ENCODE data around the gene SERINC4.

The SERINC4 gene

DNA sequence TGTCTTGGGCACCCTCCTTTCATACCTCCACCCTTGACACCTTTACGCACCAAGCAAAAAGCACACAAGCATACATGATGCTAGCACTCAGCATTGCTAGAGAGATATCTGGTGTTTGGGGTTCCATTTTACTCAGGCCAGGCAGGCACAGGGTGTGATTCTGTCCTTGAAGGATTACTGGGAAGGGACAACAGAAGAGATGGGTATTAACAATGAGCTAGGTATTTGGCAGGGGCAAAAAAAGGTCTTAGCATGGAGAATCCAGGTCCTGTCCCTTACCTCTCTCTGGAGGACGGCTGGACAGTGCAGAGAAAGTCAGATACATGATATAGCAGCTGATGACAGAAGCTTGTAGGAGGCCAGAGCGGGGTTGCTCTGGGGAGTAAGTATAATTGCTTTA is 3.5 kb downstream of the SERINC4 start:
- no peak for DNase-seq (ENCODE audit: low spot score)

DNA sequence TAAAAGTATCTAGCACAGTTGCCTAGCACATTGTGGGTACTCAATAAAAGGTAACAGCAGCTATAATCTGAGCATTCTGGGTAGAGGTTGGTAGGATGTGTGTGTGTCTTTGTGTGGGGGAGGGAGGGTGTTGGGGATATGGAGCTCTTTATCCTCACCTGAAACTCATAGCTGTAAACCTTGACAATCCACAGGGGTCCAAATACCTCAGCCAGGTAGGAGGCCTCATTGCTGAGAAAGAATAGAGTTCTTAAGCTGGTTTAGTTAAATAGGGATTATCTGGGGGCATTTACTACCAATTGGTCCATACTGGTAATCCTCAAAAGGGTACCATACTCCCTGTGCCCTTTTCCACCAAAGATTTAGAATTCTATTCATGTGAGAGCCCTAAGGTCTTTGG is 4.0 kb downstream of the SERINC4 start:
- no peak for DNase-seq (ENCODE audit: low spot score)

DNA sequence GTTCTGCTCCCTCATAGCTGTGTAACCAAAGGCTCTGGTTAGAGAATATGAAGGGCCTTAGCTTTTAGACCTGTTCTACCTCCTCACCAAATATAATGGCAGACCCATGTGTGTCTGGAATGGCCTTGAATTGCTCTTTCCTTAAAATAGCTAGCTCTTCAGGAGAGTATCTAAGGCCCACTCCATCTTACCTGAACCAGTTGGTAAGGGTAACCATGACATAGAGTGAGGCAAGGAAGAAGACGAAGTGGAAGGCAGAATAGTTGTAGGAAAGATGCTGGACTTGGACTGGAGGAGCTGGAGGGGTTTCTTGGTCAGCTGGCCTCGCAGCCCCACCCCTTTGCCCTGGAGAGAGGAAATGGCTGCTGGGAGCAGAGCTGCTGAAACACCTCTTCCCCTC is 4.8 kb downstream of the SERINC4 start:
- no peak for DNase-seq (ENCODE audit: low spot score)

DNA sequence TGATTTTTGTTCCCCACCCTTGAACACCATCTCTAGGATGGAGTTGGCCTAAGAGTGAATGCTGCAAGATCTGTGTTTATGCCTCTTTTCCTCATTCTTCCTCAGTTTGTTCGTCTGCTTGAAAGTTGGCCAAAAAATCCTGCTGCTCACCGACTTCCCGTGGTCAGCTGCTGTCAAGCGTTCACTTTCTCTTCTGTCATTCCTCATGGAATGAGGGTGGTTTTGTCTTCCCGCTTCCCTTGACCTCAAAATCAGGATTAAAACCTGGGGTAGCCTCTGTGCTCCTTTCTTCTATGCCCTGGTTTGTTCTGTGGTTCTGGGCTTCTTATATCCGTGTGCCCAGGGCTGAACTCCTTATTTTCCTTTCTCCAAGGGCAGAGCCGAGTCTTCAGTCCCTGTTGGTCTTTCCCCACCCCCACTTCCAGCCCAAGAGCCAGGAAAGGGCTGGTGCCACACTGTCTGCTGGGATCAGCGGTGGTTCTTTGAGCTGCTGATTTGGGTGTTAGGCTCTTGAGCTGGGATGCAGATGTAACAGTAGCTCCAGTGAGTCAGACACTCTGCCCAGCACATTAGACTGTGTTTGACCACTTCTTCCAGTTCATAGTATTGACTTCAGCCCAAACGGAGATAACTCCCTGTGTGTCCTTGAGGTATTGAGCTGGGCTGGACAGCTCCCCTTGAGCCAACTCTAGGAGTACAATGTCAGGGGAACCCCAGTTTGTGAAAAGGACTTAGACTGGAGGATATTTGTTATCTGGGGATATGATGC is 5.6 kb downstream of the SERINC4 start:
- DNase-seq (ENCODE audit: low spot score), result no peak

DNA sequence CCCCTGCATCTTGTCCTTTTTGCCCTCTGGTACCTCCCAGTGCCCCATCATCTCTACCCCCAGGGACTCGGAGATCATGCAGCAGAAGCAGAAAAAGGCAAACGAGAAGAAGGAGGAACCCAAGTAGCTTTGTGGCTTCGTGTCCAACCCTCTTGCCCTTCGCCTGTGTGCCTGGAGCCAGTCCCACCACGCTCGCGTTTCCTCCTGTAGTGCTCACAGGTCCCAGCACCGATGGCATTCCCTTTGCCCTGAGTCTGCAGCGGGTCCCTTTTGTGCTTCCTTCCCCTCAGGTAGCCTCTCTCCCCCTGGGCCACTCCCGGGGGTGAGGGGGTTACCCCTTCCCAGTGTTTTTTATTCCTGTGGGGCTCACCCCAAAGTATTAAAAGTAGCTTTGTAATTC is 6.4 kb downstream of the SERINC4 start:
- no peak for DNase-seq (ENCODE audit: low spot score)

DNA sequence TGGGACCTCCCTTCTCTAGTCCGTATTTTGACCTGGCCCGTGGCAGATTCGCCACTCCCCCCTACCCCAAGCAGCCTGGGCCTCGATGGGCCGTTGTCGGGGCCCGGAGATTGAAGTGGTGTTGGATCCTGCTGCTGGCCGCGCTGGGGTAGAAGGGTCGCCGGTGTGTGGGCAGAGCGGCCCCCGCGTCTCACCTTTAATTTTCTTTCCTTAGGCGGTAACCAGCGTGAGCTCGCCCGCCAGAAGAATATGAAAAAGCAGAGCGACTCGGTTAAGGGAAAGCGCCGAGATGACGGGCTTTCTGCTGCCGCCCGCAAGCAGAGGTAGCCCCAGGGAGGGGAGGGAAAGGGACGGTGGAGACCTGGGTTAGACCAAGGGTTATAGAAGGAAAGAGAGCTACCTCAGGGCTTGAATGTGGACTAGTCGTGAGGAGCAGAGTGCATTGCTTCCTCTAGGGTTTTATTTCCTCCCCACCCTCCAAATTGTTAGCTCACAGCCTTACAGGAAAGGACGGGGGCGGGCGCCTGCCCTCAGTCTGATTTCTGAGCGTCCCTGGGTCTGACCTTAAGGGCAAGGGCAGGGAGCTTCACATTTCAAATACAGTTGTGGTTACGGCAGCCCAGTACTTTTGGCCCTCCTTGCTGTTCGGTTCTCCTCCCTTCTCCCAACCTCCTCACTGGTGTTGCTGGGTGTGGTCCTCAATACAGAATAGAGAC is 7.1 kb downstream of the SERINC4 start:
- peak; percentile 32 for DNase-seq (ENCODE audit: low spot score)

DNA sequence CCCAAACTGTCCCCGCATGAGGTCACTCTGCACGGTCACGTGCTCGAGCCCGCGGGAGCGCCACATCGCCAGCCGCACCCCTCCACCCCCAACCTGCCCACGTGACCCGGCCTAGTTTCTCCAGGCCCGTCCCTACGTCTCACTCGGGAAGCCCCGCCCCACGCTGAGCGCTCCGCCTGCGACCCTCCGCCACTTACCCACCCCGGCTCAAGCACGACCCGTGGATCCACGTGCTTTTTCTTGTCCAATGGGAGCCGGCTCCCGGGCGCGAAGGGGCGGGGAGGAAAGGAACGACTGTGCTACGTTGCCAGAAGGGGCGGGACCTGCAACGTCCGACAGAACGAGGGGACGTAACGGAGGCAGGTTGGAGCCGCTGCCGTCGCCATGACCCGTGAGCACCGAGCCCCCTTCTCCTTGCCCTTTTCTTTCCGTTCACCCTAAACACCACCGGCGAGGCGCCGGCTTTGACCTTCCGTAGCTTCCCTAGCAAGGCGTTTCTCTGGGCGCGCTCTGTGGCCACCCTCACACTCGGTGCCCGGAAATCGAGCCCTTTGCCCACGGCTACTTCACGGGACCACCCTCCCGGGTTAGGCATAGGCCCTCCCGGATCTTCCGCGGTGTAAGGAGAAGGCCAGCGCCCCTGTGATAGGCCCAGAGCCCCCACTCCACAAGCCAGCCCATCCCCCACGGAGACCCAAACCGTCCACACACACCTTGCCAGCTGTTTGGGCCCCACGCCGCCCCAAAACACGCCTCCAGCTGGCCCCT is 7.8 kb downstream of the SERINC4 start, which contains the start of gene SERF2:
SERF2 (plus strand) TSS at position 328 of the 768 bp plus-strand sequence; CDS start at position 385, 57 bp downstream.
- DNase-seq (ENCODE audit: low spot score), result peak; percentile 100

DNA sequence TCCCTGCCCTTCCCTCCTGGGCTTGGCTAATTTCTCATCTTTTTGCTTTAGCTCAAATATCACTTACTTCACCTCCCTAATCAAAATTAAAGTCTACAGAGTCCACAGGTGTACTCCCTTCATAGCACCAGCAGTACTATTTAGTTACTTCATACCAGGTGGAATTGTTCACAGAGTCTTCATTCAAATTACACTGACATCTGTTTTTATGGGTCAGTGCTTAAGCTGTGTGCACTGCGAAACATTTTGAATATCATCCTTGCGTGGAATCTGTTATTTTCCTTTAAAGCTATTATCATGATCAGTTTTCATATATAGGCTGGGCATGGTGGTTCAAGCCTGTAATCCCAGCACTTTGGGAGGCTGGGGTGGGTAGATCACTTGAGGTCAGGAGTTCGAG is 10.6 kb downstream of the SERINC4 start:
- DNase-seq (ENCODE audit: low spot score), result no peak

DNA sequence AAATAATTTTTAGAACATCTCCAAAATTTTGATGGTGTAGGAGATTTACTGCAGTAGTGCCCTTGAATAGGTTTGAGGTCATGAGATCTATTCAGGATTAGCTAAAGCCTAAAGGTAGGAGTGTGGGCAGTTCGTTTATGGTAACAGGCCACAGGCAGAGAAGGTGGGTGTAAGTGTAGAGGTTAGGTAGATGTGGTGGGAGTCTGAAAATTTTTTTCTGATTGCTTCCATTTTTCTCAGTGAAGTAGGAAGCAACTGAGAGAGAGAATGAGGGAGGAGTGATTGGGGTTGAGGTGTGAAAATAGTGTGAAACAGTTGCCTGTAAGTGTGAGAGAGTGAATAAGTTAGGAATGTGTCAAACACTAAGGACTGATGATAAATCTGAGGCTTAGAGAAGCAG is 21.0 kb downstream of the SERINC4 start:
- DNase-seq (ENCODE audit: low spot score), result no peak

DNA sequence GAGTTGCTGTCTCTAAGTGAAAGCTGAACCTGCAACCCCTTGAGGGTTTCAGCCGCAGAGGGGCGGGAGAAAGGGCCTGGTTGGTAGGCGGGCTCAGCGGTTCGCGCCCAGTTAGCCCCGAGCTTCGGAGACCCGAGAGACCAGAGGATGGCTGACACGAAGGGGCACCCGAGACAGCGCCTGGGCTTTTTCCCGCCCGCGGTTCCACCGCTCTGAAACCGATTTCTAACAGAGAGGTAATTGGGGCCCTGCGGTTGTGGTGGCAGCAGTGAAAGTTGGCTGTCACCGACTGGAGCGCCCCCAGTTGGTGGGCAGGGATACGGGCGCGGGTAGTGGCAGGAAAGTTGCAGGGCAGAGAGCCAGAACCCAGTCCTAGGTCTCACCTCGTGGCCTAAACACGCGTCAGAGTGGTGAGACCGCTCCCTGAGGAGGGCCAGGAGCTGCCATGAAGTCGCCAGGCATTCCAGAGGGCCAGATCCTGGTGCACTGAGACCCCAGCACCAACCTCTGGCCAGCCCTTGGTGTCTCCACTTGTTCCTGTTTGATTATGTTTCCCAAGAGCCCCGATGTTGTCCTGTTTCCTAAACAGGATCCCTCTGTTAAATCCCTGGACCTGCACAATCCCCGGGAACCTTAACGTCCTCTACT is 22.6 kb downstream of the SERINC4 start:
- DNase-seq (ENCODE audit: low spot score), result peak; percentile 80

DNA sequence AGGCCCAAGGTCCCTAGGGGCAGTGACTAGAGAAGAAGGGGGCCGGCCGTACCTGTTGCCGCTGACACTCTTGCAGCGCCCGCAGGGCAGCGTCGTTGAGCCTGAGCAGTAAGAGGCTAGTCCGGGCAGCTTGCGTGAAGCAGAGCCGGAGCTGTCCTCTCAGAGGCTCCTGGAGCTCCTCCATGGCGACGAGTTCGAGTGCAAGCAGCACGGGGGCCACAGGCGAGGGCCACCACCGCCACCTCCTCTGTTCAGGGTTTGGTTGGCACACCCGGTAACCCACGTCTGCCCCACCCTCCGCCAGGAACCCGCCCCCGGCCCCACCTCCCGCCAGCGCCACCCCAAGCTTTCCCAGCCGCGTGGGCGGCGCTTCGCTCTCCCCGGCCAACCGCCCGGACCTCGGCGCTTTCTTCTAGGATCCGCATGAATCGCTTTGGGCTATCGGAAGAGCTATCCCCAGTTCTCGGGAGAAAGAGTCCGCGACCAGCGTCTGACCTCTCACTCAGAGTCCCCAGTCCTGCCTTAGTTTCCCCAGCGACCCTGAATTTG is 23.2 kb downstream of the SERINC4 start, which contains the start of gene ELL3:
ELL3 (minus strand) TSS at position 249 of the 549 bp plus-strand sequence; CDS start at position 184, 65 bp downstream.
- DNase-seq (ENCODE audit: low spot score), result peak; percentile 68

DNA sequence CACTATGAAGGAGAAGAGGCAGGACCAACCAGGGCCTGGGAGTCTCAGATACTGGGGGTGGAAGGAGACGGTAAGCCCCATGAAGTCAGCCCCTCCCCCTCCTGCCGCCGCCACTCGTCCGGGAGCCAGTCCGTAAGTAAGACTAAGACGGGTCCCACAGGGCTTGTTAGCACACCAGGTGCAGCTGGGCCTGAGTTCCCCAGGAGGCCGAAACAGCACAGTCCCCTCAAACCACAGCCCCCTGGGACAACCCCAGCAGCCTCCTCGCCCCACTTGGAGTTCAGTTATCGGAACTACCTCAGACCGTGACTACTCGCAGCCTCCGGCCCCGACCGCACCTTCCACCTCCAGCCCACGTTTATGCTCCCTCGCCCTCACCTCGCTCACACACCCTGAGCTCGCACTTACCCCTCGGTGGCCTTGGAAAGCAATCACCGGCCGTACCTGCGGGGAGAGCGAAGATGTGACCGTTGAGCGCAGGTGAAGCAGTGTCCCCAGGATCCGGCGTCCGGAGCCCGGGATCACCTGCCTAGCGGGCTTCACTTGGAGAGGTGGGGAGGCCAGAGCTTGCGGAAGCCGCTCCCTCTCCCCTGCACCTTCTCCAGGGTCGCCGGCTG is 23.8 kb downstream of the SERINC4 start:
- no peak for DNase-seq (ENCODE audit: low spot score)

DNA sequence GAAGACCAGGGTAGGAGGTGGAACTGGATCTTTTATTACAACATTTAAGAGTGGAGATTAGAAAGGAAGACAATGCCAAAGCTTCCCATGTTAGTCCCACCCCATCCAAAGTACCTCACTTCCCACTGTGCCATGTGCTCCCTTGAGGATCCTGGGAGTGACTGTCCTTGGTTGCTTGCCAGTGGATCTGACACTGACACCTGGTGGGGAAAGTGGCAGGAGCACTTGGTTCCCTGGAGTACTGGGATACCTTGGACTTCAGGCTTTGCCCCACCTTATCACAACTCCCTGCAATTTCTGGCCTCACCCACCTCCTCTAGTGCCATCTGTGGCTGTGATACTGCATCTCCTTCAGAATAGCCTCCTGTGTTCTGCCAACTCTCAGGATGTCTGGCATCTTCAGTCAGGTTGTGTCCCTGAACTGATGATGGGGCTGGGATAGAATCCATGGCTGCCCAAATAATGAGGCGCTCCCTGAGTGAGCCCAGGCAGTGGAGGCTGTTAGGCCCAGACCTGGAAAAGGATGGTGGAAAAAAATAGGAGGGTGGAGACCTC is 24.5 kb downstream of the SERINC4 start:
- DNase-seq (ENCODE audit: low spot score), result no peak

DNA sequence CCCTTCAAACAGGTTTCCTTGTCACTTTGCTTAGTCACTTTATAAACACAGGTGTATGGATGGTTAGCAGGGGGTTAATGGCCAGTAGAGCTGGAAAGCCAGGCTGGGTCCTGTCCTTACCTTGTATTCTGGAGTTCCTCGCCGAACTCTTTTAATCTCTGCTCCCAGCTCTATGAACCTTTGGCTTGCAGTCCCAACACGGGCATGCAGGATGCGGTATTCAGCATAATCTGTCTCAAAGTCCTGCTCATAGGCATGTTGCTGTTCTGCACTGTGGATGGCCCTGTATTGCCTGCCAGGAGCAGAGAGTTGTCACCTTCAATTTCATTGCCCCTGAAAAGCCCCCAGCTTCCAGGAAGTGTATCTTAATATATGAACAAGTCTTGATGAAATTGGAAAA is 26.0 kb downstream of the SERINC4 start:
- DNase-seq (ENCODE audit: low spot score), result no peak

DNA sequence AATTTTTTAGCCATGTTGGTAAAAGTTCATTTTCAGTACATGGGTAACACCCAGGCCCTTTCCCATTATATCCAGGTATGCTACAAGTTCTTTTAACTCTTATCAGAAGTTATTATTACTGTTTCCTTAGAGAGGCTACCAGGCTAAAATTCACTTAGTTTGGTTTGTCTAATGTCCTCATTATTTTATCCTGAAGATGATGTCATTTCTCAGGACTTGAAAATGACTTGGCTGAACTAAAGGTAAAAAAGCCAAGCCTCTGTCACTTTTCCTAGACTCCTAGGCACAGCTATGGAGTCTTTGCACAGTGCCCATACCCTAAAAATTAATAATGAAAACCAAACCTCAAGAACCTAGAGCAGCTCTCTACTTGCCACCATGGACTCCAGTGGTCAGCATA is 27.4 kb downstream of the SERINC4 start:
- no peak for DNase-seq (ENCODE audit: low spot score)

DNA sequence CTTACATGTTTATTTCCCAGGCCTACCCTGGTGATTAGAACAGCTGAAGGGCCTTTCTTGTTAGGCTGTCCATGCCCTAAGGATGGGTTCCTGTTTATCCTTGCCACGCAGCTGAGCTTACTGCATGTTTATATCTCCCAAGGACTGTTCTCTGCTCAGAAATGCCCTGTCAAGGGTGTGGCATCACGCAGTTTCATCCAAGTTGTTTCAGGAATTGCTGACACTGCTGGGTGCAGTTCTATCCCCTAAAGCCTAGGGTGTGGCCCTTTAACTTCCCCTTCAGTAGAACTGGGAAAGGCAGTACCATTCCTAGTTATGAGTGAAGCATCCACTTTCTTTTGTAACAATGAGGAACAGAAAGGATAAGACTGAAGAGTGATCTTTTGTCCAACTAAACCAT is 28.2 kb downstream of the SERINC4 start:
- DNase-seq (ENCODE audit: low spot score), result no peak

DNA sequence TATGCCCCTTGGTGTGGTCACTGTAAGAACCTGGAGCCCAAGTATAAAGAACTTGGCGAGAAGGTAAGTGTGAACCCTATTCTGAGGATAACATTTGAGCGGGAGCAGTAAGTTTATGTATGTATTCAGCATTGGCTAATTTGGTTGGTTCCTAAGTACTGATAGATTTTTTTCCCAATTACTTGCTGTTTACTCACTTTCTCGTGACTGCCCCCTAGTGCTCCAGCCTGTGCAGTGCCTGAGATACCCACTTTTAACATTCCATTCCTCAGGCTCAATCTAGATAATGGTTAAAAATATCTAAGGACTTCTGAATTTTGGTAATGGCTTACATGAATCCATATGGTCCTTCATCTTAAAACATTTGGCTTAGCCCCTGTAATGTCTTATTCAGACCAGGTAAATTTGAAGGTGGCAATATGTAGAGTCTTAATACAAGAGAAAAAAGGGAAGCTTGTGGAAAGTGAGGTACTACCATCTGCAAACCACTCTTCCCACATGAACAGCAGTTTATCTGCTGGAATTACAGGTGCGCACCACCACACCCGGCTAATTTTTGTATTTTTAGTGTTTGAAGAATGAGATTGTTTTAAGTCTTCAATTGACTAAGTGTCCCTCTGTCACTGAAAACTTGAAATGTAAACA is 30.3 kb downstream of the SERINC4 start:
- DNase-seq (ENCODE audit: low spot score), result peak; percentile 58

DNA sequence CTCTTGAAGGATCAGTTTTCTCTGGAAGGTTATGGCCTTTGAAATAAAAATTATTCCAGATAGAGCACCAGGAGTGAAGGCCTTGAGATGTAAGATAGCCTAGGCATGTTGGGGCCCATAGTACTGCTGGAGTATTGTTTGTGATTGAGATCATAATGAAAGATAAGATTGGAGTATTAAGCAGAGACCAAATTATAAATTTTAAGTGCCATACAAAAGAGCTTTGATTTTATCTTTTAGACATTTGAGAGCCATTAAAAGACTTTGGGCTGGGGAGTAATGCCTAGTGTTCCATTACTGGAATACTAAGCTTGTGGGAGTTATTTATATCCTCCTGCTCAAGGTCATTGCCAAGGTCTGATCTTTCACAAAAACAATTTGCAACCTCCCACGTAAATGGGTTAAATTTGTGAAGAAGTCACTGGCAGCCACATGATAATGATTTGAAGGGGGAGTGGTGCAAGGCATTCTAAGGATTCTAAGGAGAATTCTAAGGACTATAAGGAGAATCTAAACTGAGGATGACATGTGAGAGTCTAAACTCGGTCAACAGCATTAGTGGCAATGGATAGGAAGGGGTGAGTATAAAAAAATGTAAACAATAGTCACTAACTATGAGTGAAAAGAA is 36.1 kb downstream of the SERINC4 start:
- DNase-seq (ENCODE audit: low spot score), result no peak

DNA sequence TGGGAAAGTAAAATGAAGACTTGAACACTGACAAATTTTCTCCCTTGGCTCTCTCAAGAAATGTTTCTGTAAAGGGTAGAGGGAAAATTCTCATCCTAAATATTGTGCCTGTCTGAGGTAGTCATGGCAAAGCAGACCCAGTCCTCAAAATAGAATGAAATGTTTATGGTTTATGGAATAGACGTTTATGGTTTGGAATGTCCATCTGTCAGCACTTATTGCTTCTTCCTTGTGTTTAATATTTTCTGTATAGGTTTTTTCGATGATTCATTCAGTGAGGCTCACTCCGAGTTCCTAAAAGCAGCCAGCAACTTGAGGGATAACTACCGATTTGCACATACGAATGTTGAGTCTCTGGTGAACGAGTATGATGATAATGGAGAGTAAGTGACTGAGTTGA is 37.2 kb downstream of the SERINC4 start:
- no peak for DNase-seq (ENCODE audit: low spot score)

DNA sequence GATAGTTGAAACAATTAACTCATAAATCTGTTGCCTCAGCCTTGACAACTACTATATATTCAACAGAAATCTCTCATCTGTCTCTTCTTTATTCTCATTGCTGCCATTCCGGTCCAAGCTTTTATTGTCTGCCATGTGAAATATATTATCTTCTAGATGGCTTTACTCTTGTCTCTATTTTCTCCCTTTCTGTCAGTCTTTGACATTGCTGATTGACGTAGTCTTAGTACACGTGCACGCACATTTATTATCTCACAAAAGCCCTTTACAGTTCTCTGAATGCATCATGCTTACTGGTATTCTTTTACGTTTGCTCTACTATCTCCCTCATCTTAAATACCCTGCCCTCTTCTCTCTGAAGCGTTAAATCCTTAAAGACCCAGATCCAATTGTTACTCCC is 48.1 kb downstream of the SERINC4 start:
- DNase-seq (ENCODE audit: low spot score), result no peak

Measured in CD4-positive, alpha-beta T cell treated with Interleukin-15 for 4 hours (primary cell).